B cell (primary cell): ENCODE data around the gene IGF1R. TPM values are rescaled to one million over a fixed set of nuclear protein-coding genes. Genes with fewer than 3 reads are reported as not detected.

Experiments
- ATAC-seq: fragments of 200-7000 bp; cut with Tn5 transposase; one replicate; pipeline ENCODE4 v1.10.0; 2021; ENCODE audit warnings: low read depth, mild to moderate bottlenecking, moderate number of reproducible peaks, moderate library complexity
- CTCF ChIA-PET: fragments of 350-600 bp; sonication (Branson Sonifier 250); formaldehyde crosslinking; loops from one replicate; lab custom pipeline; 2021; ENCODE audit warnings: antibody characterized with exemption, inconsistent platforms; lab: Charles Lee
- POLR2A ChIA-PET: fragments of 350-600 bp; sonication (Branson Sonifier 250); formaldehyde crosslinking; loops from one replicate; lab custom pipeline; 2021; ENCODE audit warnings: antibody characterized with exemption; lab: Charles Lee
- DNase-seq: peaks from one replicate; pipeline ENCODE4 v3.0.0; 2013
- H2AFZ ChIP-seq: 2 replicates; pipeline ENCODE4 v1.6.1; 2012; ENCODE audit warnings: mild to moderate bottlenecking, low read depth, low read length; ENCODE audit not compliant: insufficient read depth, poor library complexity, severe bottlenecking
- H3K27ac ChIP-seq, 2 donors: 1 replicate in 1 of 2; 2 replicates in 1 of 2; pipeline ENCODE4 v1.5.1; 2012 to 2013; ENCODE audit warnings: low read length in 2 of 2, mild to moderate bottlenecking in 2 of 2, moderate library complexity in 1 of 2
- H3K27me3 ChIP-seq, 4 experiments: fragments of 200-600 bp in 1 of 4; sonication (generic) in 1 of 4; replicated peaks in 1 of 4; 1 replicate in 2 of 4; 2 replicates in 2 of 4; pipeline versions ENCODE4 v1.6.1 to v1.7.0; 2013 to 2016; ENCODE audit warnings: low read length in 3 of 4, mild to moderate bottlenecking in 2 of 4, mixed read lengths in 1 of 4, moderate library complexity in 1 of 4; ENCODE audit not compliant: insufficient read depth in 4 of 4, control insufficient read depth in 3 of 4; ENCODE audit errors: control extremely low read depth in 1 of 4
- H3K36me3 ChIP-seq, 2 experiments: replicated peaks in 1 of 2; 1 replicate in 1 of 2; 2 replicates in 1 of 2; pipeline versions ENCODE4 v1.6.1 to v1.7.1; 2013; ENCODE audit warnings: low read length in 1 of 2; ENCODE audit not compliant: insufficient read depth in 2 of 2, control insufficient read depth in 1 of 2; ENCODE audit errors: control extremely low read depth in 1 of 2, extremely low read depth in 1 of 2
- H3K4me1 ChIP-seq, 2 donors: fragments of 200-600 bp in 1 of 2; sonication (generic) in 1 of 2; 1 replicate in 1 of 2; 2 replicates in 1 of 2; pipeline versions ENCODE4 v1.5.1 to v1.6.1; 2013 to 2017; ENCODE audit warnings: low read length in 2 of 2; ENCODE audit not compliant: control insufficient read depth in 2 of 2, insufficient read depth in 2 of 2
- H3K4me2 ChIP-seq: replicated peaks from 2 replicates; pipeline ENCODE3; 2012; ENCODE audit warnings: mild to moderate bottlenecking, low read depth, low read length; ENCODE audit not compliant: poor library complexity, severe bottlenecking
- H3K4me3 ChIP-seq, 5 experiments: fragments of 200-600 bp in 1 of 5; sonication (generic) in 1 of 5; 1 replicate in 3 of 5; 2 replicates in 2 of 5; pipeline versions ENCODE4 v1.5.1 to v1.7.0; 2011 to 2016; ENCODE audit warnings: low read length in 4 of 5, mild to moderate bottlenecking in 4 of 5, low read depth in 2 of 5, control low read depth in 1 of 5, moderate library complexity in 1 of 5; ENCODE audit not compliant: insufficient read depth in 1 of 5; ENCODE audit errors: control extremely low read depth in 1 of 5, extremely low read depth in 1 of 5
- H3K79me2 ChIP-seq: fragments of 200-600 bp; sonication (generic); one replicate; pipeline ENCODE4 v1.6.0; 2016; ENCODE audit warnings: low read length; ENCODE audit not compliant: control insufficient read depth, insufficient read depth
- H3K9ac ChIP-seq: fragments of 200-600 bp; sonication (generic); 2 replicates; pipeline ENCODE4 v1.6.1; 2017; ENCODE audit warnings: mild to moderate bottlenecking, low read length, moderate library complexity
- H3K9me3 ChIP-seq, 3 donors: one replicate each; pipeline versions ENCODE4 v1.6.1 to v1.7.1; 2013; ENCODE audit warnings: low read length in 2 of 3; ENCODE audit not compliant: control insufficient read depth in 2 of 3, insufficient read depth in 1 of 3; ENCODE audit errors: control extremely low read depth in 1 of 3
- H4K20me1 ChIP-seq: 2 replicates; pipeline ENCODE4 v1.6.0; 2012; ENCODE audit warnings: mild to moderate bottlenecking, low read length; ENCODE audit not compliant: insufficient read depth, control insufficient read depth, poor library complexity, severe bottlenecking
- H3K27ac Mint-ChIP-seq: one replicate; pipeline ENCODE4 v1.8.0; 2021; ENCODE audit warnings: mixed read lengths
- H3K27me3 Mint-ChIP-seq: one replicate; pipeline ENCODE4 v1.8.0; 2021; ENCODE audit warnings: mixed read lengths
- H3K4me1 Mint-ChIP-seq: one replicate; pipeline ENCODE4 v1.8.0; 2021; ENCODE audit warnings: mixed read lengths
- H3K4me3 Mint-ChIP-seq: one replicate; pipeline ENCODE4 v1.8.0; 2021; ENCODE audit warnings: mixed read lengths
- H3K9me3 Mint-ChIP-seq: one replicate; pipeline ENCODE4 v1.8.0; 2022; ENCODE audit warnings: mixed read lengths; ENCODE audit not compliant: insufficient read depth
- CTCF ChIP-seq: fragments of 200-600 bp; IDR thresholded peaks from one replicate; pipeline ENCODE4 v1.8.0; 2022; ENCODE audit warnings: antibody characterized with exemption, mild to moderate bottlenecking
- EZH2 ChIP-seq: IDR thresholded peaks from 2 replicates; pipeline ENCODE4 v1.6.1; 2012; ENCODE audit warnings: borderline replicate concordance, low read depth, mild to moderate bottlenecking, moderate library complexity, low read length; ENCODE audit not compliant: insufficient read depth, poor library complexity, severe bottlenecking
- WGBS: methylation state at CpG from one replicate; pipeline ENCODE4 v1.1.5; 2013; ENCODE audit warnings: missing lambda C conversion rate; ENCODE audit not compliant: insufficient coverage; 5-methylcytosine and 5-hydroxymethylcytosine counted together
- intact Hi-C: fragments of 100-400 bp; cut with micrococcal nuclease; formaldehyde crosslinking; loops from one replicate; pipeline ENCODE4 v1.10.0; 2022
- polyA plus RNA-seq: library from polyadenylated mRNA; depleted of rRNA; stranded (reverse); fragments of >200 nt; gene quantifications from 2 replicates; pipeline ENCODE4 v1.2.3, GENCODE V29; 2012
- total RNA-seq, 2 donors: library from RNA; stranded (reverse); fragments of 120-200 nt in 1 of 2; gene quantifications; 1 replicate in 1 of 2; 2 replicates in 1 of 2; pipeline versions ENCODE4 v1.2.3 to v1.2.4, GENCODE V29; 2013 to 2022

IGF1R gene
- total and polyA plus RNA-seq, 2 donors (not counting 1 experiment from before 2014, with no cell fraction given): 5.4 to 23.1 TPM

DNA sequence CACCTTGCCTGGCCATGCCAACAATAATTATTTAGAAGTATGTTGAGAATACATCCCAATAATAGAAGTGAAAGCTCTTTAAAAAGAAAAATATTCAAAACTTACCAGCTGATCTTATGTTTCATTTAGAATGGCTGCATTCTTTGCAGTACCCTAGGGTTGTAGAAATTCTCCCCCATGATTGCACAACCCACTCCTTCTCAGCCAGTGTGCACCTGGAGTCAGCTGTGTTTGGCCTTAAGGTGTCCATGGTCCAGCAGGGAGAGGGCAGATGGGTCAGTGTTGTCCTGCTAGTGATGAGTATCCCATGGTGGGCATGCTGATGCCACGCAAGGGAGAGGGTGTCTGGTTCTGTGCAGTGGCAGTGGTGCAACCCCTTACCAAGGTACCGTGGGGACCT, 117.3 kb downstream of the IGF1R start:
- no peak overlapping the region for H3K4me3 Mint-ChIP-seq
- POLR2A ChIA-PET: no interaction called here
- no peak overlapping the region for H3K9ac ChIP-seq
- no peak for TF ChIP-seq CTCF
- no peak for TF ChIP-seq EZH2
- H3K79me2 ChIP-seq: peaks cover 8% of the 10 kb centered on the region
- no peaks in the 10 kb centered on the region for H4K20me1 ChIP-seq
- no peaks in the 10 kb centered on the region for H3K9me3 ChIP-seq
- H3K4me3 ChIP-seq: no peak overlapping the region
- peaks cover 1% of the 10 kb centered on the region for H3K4me1 Mint-ChIP-seq
- WGBS: 96% methylated on average over 2 of the region's 2 CpGs
- H2AFZ ChIP-seq: no peak overlapping the region
- H3K27me3 ChIP-seq: no peaks in the 10 kb centered on the region
- no peak overlapping the region for H3K27ac Mint-ChIP-seq
- H3K4me1 ChIP-seq: no peaks in the 10 kb centered on the region
- H3K36me3 ChIP-seq: no peaks in the 10 kb centered on the region
- no peak overlapping the region for H3K27ac ChIP-seq
- ATAC-seq (no peak), DNase-seq (no peak)
- intact Hi-C loops: no loop called here
- H3K9me3 Mint-ChIP-seq: no peaks in the 10 kb centered on the region
- CTCF ChIA-PET: interaction anchor here (0.6 kb wide), 1 partner anchor 15 kb away, joined by 3 read pairs; no protein-coding TSS in a partner anchor
- H3K4me2 ChIP-seq: no peak overlapping the region
- H3K27me3 Mint-ChIP-seq: peaks cover 4% of the 10 kb centered on the region

DNA sequence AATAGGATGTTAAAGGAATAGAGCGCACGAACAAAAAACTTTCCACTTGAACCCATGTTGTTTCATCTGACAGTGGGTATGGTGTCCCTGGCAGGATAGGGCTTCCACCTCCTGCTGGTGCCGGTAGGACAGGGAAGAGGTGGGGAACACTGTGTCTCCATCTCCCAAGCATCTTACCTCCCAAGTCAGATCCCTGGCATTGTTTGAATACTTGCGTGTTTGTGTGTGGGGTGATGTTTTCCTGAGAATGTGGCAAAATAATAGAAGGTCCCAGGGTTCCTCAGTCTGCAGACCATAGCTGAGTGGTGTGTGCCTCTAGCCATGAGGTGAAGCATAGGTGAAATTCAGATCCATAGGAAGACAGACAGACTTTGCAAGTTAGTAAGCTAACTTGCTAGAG, 119.4 kb downstream of the IGF1R start:
- CTCF ChIA-PET: interaction anchor here (2.4 kb wide), 1 partner anchor 11 kb away, joined by 7 read pairs; no protein-coding TSS in a partner anchor

More for the DNA sequence above, 119.4 kb downstream of the IGF1R start:
- H3K27ac Mint-ChIP-seq: no peak overlapping the region
- Histone ChIP-seq H3K9me3 (no peaks in the 10 kb centered on the region), H3K79me2 (peaks cover 8% of the 10 kb centered on the region), H3K4me2 (no peak overlapping the region), H4K20me1 (no peaks in the 10 kb centered on the region), H3K4me3 (no peak overlapping the region), H2AFZ (no peak overlapping the region), H3K27ac (no peak overlapping the region), H3K4me1 (no peaks in the 10 kb centered on the region), H3K27me3 (no peaks in the 10 kb centered on the region), H3K36me3 (no peaks in the 10 kb centered on the region), H3K9ac (no peak overlapping the region)
- DNase-seq (no peak), ATAC-seq (no peak)
- POLR2A ChIA-PET: no interaction called here
- H3K9me3 Mint-ChIP-seq: no peaks in the 10 kb centered on the region
- H3K4me1 Mint-ChIP-seq: no peaks in the 10 kb centered on the region
- H3K27me3 Mint-ChIP-seq: peaks cover 4% of the 10 kb centered on the region
- 87% methylated on average over 3 of the region's 4 CpGs for WGBS
- no peak for TF ChIP-seq EZH2
- no peak for TF ChIP-seq CTCF
- H3K4me3 Mint-ChIP-seq: no peak overlapping the region
- intact Hi-C loops: no loop called here
